H9 (cell line): ENCODE measurements around the gene PNMA6E. TPM values are rescaled to one million over a fixed set of nuclear protein-coding genes. Genes with fewer than 3 reads are reported as not detected.

Source experiments
- DNase-seq: peaks from one replicate; pipeline ENCODE4 v3.0.0-alpha.2; 2017
- H2AFZ ChIP-seq: one replicate; pipeline ENCODE4 v1.6.1; 2013; ENCODE audit warnings: mild to moderate bottlenecking, low read length, control low read depth, moderate library complexity
- H2AK5ac ChIP-seq: 2 replicates; pipeline ENCODE4 v1.6.1; 2013; ENCODE audit warnings: low read length, control low read depth, mixed read lengths; ENCODE audit not compliant: insufficient read length
- H2BK120ac ChIP-seq: one replicate; pipeline ENCODE4 v1.6.1; 2013; ENCODE audit warnings: low read depth, mild to moderate bottlenecking, low read length, control low read depth, inconsistent platforms; ENCODE audit not compliant: poor library complexity, severe bottlenecking
- H2BK12ac ChIP-seq: 2 replicates; pipeline ENCODE4 v1.6.1; 2013; ENCODE audit warnings: low read length, control low read depth, mixed read lengths, low read depth; ENCODE audit not compliant: insufficient read length
- H2BK15ac ChIP-seq: 2 replicates; pipeline ENCODE4 v1.6.1; 2013; ENCODE audit warnings: low read depth, low read length, control low read depth
- H2BK20ac ChIP-seq: one replicate; pipeline ENCODE4 v1.6.1; 2013; ENCODE audit warnings: low read depth, mild to moderate bottlenecking, low read length, control low read depth, inconsistent platforms; ENCODE audit not compliant: poor library complexity, severe bottlenecking
- H2BK5ac ChIP-seq: 2 replicates; pipeline ENCODE4 v1.6.1; 2013; ENCODE audit warnings: low read length, control low read depth, mixed read lengths; ENCODE audit not compliant: insufficient read length
- H3K14ac ChIP-seq: 2 replicates; pipeline ENCODE4 v1.6.1; 2013; ENCODE audit warnings: low read length, control low read depth; ENCODE audit not compliant: insufficient read depth
- H3K18ac ChIP-seq: 2 replicates; pipeline ENCODE4 v1.6.1; 2013; ENCODE audit warnings: low read depth, mild to moderate bottlenecking, mixed read lengths, low read length, control low read depth; ENCODE audit not compliant: insufficient read length
- H3K23ac ChIP-seq: 2 replicates; pipeline ENCODE4 v1.6.1; 2013; ENCODE audit warnings: low read length, control low read depth, mixed read lengths, low read depth; ENCODE audit not compliant: insufficient read length
- H3K23me2 ChIP-seq: 2 replicates; pipeline ENCODE4 v1.6.1; 2013; ENCODE audit warnings: low read depth, mild to moderate bottlenecking, mixed read lengths, low read length, control low read depth; ENCODE audit not compliant: insufficient read length, poor library complexity, severe bottlenecking
- H3K27ac ChIP-seq: 2 replicates; pipeline ENCODE4 v1.5.1; 2013; ENCODE audit warnings: low read length, control low read depth, mixed read lengths, low read depth; ENCODE audit not compliant: insufficient read length
- H3K27me3 ChIP-seq: 2 replicates; pipeline ENCODE4 v1.6.1; 2013; ENCODE audit warnings: low read length, control low read depth, inconsistent platforms; ENCODE audit not compliant: insufficient read depth
- H3K4ac ChIP-seq: 2 replicates; pipeline ENCODE4 v1.6.1; 2013; ENCODE audit warnings: low read depth, mild to moderate bottlenecking, control low read depth, inconsistent platforms, low read length, moderate library complexity
- H3K4me1 ChIP-seq: 2 replicates; pipeline ENCODE4 v1.6.1; 2013; ENCODE audit warnings: low read length, control low read depth, inconsistent platforms; ENCODE audit not compliant: insufficient read depth
- H3K4me2 ChIP-seq: 2 replicates; pipeline ENCODE4 v1.6.1; 2013; ENCODE audit warnings: low read length, control low read depth, mixed read lengths; ENCODE audit not compliant: insufficient read length, insufficient read depth
- H3K56ac ChIP-seq: 2 replicates; pipeline ENCODE4 v1.6.1; 2013; ENCODE audit warnings: low read depth, mild to moderate bottlenecking, mixed read lengths, low read length, control low read depth; ENCODE audit not compliant: insufficient read length
- H3K79me1 ChIP-seq: 2 replicates; pipeline ENCODE4 v1.6.1; 2013; ENCODE audit warnings: low read depth, mild to moderate bottlenecking, moderate library complexity, low read length, control low read depth, inconsistent platforms; ENCODE audit not compliant: insufficient read depth, poor library complexity, severe bottlenecking
- H3K79me2 ChIP-seq: 2 replicates; pipeline ENCODE4 v1.6.1; 2013; ENCODE audit warnings: low read length, control low read depth, inconsistent platforms; ENCODE audit not compliant: insufficient read depth
- H3K9ac ChIP-seq: 2 replicates; pipeline ENCODE4 v1.6.1; 2013; ENCODE audit warnings: low read length, control low read depth, mixed read lengths; ENCODE audit not compliant: insufficient read length; ENCODE audit errors: extremely low read depth
- H3K9me3 ChIP-seq: one replicate; pipeline ENCODE4 v1.6.1; 2013; ENCODE audit warnings: low read depth, low read length, inconsistent platforms; ENCODE audit not compliant: control insufficient read depth
- H3T11ph ChIP-seq: one replicate; pipeline ENCODE4 v1.6.1; 2013; ENCODE audit warnings: mild to moderate bottlenecking, low read length, control low read depth, inconsistent platforms
- H4K20me1 ChIP-seq: one replicate; pipeline ENCODE4 v1.6.1; 2013; ENCODE audit not compliant: control insufficient read depth, insufficient read length, insufficient read depth
- H4K5ac ChIP-seq: 2 replicates; pipeline ENCODE4 v1.6.1; 2013; ENCODE audit warnings: low read depth, mild to moderate bottlenecking, mixed read lengths, low read length, control low read depth; ENCODE audit not compliant: insufficient read length
- H4K8ac ChIP-seq: replicated peaks from 2 replicates; pipeline ENCODE4 v1.6.1; 2013; ENCODE audit warnings: low read length, control low read depth, mixed read lengths, low read depth; ENCODE audit not compliant: insufficient read length
- H4K91ac ChIP-seq: 2 replicates; pipeline ENCODE4 v1.6.1; 2013; ENCODE audit warnings: low read depth, mild to moderate bottlenecking, moderate library complexity, mixed read lengths, low read length, control low read depth; ENCODE audit not compliant: insufficient read length
- H3K27ac Mint-ChIP-seq, 3 experiments: 2 replicates in 2 of 3; 3 replicates in 1 of 3; pipeline ENCODE4 v1.8.0; 2020 to 2021; ENCODE audit warnings: mixed read lengths in 3 of 3, mild to moderate bottlenecking in 1 of 3, moderate library complexity in 1 of 3
- H3K27me3 Mint-ChIP-seq: 2 replicates; pipeline ENCODE4 v1.8.0; 2021; ENCODE audit warnings: low read depth, mild to moderate bottlenecking, moderate library complexity, mixed read lengths
- H3K36me3 Mint-ChIP-seq, 3 experiments: 2 replicates in 2 of 3; 3 replicates in 1 of 3; pipeline ENCODE4 v1.8.0; 2020 to 2021; ENCODE audit warnings: low read depth in 3 of 3, mixed read lengths in 3 of 3; ENCODE audit not compliant: insufficient read depth in 1 of 3
- H3K4me1 Mint-ChIP-seq, 2 experiments: 2 replicates each; pipeline ENCODE4 v1.8.0; 2020; ENCODE audit warnings: mixed read lengths in 2 of 2
- H3K4me3 Mint-ChIP-seq, 2 experiments: 2 replicates in 1 of 2; 3 replicates in 1 of 2; pipeline ENCODE4 v1.8.0; 2020 to 2021; ENCODE audit warnings: mild to moderate bottlenecking in 2 of 2, mixed read lengths in 2 of 2, moderate library complexity in 1 of 2
- H3K9me3 Mint-ChIP-seq, 2 experiments: 2 replicates in 1 of 2; 3 replicates in 1 of 2; pipeline ENCODE4 v1.8.0; 2020; ENCODE audit warnings: mild to moderate bottlenecking in 2 of 2, mixed read lengths in 2 of 2, moderate library complexity in 1 of 2
- CTCF ChIP-seq: fragments of 200-600 bp; sonication (generic); conservative IDR thresholded peaks from 3 replicates; pipeline ENCODE4 v1.8.0; 2021; ENCODE audit warnings: antibody characterized with exemption, mild to moderate bottlenecking
- WGBS: extraction: QIAGEN DNeasy Blood & Tissue Kit; methylation state at CpG from one replicate; pipeline ENCODE4 v1.1.7; 2013; ENCODE audit warnings: missing lambda C conversion rate, low lambda C conversion rate, mixed read lengths; ENCODE audit not compliant: insufficient read length; ENCODE audit errors: extremely low coverage; 5-methylcytosine and 5-hydroxymethylcytosine counted together
- total RNA-seq: library from RNA; stranded (reverse); gene quantifications from 2 replicates; pipeline ENCODE4 v1.2.1, GENCODE V29; 2021

Gene PNMA6E
- total RNA-seq, 1 experiment from 2014 or later, result not detected

- Mint-ChIP-seq H3K27me3 (no peaks in the 10 kb centered on the region), H3K4me1 (no peaks in the 10 kb centered on the region), H3K4me3 (no peak overlapping the region), H3K27ac (no peak overlapping the region), H3K36me3 (peaks cover 10 to 22% (median 18%) of the 10 kb centered on the region in 3 experiments; a peak in 5 of 7 replicates), H3K9me3 (peaks cover 48 to 70% of the 10 kb centered on the region in 2 experiments)
- Histone ChIP-seq H3T11ph (no peak overlapping the region), H2BK12ac (no peak overlapping the region), H3K9ac (no peak overlapping the region), H4K91ac (no peak overlapping the region), H3K4me1 (no peaks in the 10 kb centered on the region), H3K27me3 (no peaks in the 10 kb centered on the region), H3K79me2 (no peaks in the 10 kb centered on the region), H3K79me1 (no peaks in the 10 kb centered on the region), H2AFZ (no peak overlapping the region), H3K9me3 (peaks cover 20% of the 10 kb centered on the region), H3K14ac (no peak overlapping the region), H3K23ac (no peak overlapping the region), H4K20me1 (no peaks in the 10 kb centered on the region), H3K18ac (no peak overlapping the region), H2BK120ac (no peak overlapping the region), H2AK5ac (no peak overlapping the region), H4K5ac (no peak overlapping the region), H2BK20ac (no peak overlapping the region), H2BK5ac (no peak overlapping the region), H4K8ac (no peak overlapping the region), H3K4me2 (no peak overlapping the region), H3K23me2 (no peaks in the 10 kb centered on the region), H3K56ac (no peak overlapping the region), H3K27ac (no peak overlapping the region), H3K4ac (no peak overlapping the region), H2BK15ac (no peak overlapping the region)
- no peak for TF ChIP-seq CTCF
- no CpG with 5 or more reads among the region's 21 CpGs for WGBS
- DNase-seq, result no peak
Measured at GRCh38 chrX:153448556-153449367, 47.6 kb upstream of the PNMA6E start.
